Panc1 (cell line): Measurements from ENCODE around the gene ECHDC1.

Experiments used
- POLR2AphosphoS5 ChIP-seq: IDR thresholded peaks from 2 replicates; pipeline ENCODE4 v1.6.1; 2012; ENCODE audit warnings: mild to moderate bottlenecking, low read depth, low read length, moderate library complexity
- SIN3A ChIP-seq: IDR thresholded peaks from 2 replicates; pipeline ENCODE4 v1.6.1; 2012; ENCODE audit warnings: low read depth, mild to moderate bottlenecking, low read length, moderate library complexity, borderline replicate concordance; ENCODE audit not compliant: insufficient read depth
- TCF7L2 ChIP-seq: IDR thresholded peaks from 2 replicates; pipeline ENCODE4 v1.6.1; 2011; ENCODE audit warnings: mild to moderate bottlenecking, low read depth, low read length, inconsistent platforms
- TF ChIP-seq, protein P1 (sequence below): fragments of 450-650 bp; IDR thresholded peaks from 2 replicates; pipeline ENCODE4 v1.5.1; 2017; ENCODE audit warnings: mild to moderate bottlenecking
- TF ChIP-seq, protein P2 (sequence below), 2 experiments: IDR thresholded peaks; 2 replicates each; pipeline ENCODE4 v1.6.1; 2011 to 2012; ENCODE audit warnings: low read depth in 2 of 2, control low read depth in 1 of 2, low read length in 1 of 2, mild to moderate bottlenecking in 1 of 2, moderate library complexity in 1 of 2; ENCODE audit not compliant: insufficient read depth in 1 of 2

DNA sequence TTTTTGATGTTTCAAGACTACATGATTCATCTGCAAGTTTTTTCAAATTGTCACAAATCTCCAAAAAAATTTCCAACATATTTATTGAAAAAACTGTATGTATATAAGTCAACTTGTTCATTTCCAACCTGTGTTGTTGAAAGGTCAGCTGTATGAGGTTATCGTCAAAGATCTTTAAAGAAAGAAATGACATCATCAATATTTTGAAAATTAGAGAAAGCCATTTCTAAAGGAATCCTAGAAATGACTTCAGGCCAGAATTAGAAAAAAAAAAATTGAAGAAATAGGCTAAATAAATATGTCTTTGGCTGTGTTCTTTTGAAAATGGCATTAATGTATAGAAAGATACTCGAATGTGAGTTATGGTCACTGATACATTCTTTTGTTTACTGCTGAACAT, 69.9 kb downstream of the ECHDC1 start:
- TF ChIP-seq, protein P1, sequence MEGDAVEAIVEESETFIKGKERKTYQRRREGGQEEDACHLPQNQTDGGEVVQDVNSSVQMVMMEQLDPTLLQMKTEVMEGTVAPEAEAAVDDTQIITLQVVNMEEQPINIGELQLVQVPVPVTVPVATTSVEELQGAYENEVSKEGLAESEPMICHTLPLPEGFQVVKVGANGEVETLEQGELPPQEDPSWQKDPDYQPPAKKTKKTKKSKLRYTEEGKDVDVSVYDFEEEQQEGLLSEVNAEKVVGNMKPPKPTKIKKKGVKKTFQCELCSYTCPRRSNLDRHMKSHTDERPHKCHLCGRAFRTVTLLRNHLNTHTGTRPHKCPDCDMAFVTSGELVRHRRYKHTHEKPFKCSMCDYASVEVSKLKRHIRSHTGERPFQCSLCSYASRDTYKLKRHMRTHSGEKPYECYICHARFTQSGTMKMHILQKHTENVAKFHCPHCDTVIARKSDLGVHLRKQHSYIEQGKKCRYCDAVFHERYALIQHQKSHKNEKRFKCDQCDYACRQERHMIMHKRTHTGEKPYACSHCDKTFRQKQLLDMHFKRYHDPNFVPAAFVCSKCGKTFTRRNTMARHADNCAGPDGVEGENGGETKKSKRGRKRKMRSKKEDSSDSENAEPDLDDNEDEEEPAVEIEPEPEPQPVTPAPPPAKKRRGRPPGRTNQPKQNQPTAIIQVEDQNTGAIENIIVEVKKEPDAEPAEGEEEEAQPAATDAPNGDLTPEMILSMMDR = no peak
- no peak for TF ChIP-seq SIN3A
- TF ChIP-seq POLR2AphosphoS5 = no peak
- TF ChIP-seq, protein P2, sequence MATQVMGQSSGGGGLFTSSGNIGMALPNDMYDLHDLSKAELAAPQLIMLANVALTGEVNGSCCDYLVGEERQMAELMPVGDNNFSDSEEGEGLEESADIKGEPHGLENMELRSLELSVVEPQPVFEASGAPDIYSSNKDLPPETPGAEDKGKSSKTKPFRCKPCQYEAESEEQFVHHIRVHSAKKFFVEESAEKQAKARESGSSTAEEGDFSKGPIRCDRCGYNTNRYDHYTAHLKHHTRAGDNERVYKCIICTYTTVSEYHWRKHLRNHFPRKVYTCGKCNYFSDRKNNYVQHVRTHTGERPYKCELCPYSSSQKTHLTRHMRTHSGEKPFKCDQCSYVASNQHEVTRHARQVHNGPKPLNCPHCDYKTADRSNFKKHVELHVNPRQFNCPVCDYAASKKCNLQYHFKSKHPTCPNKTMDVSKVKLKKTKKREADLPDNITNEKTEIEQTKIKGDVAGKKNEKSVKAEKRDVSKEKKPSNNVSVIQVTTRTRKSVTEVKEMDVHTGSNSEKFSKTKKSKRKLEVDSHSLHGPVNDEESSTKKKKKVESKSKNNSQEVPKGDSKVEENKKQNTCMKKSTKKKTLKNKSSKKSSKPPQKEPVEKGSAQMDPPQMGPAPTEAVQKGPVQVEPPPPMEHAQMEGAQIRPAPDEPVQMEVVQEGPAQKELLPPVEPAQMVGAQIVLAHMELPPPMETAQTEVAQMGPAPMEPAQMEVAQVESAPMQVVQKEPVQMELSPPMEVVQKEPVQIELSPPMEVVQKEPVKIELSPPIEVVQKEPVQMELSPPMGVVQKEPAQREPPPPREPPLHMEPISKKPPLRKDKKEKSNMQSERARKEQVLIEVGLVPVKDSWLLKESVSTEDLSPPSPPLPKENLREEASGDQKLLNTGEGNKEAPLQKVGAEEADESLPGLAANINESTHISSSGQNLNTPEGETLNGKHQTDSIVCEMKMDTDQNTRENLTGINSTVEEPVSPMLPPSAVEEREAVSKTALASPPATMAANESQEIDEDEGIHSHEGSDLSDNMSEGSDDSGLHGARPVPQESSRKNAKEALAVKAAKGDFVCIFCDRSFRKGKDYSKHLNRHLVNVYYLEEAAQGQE (IDR thresholded peaks at IDR 0.05; ENCODE audit: insufficient read depth in 1 of 2, low read depth in 2 of 2, low read length in 1 of 2) = no peak
- no peak for TF ChIP-seq TCF7L2
